Measurements from ENCODE around the gene SYNE1.

The SYNE1 gene

DNA sequence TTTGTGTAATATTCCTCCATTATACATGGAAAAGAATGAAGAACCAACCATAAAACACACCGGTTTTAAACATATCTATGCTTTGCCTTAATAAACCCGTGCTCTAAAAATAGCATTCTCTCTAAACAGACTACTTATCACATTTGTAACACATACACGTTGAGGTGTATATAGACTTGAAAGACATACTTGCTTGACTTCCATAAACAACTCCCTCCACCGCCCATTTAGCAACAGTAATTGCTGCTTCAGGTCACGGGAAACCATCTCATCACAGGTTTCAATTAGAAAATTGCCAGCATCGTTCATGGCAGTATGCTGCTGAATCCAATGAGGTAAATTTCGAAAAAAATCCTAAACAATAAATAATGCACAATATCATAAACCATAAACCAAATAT, 174.0 kb downstream of the SYNE1 start:
- H3K27me3 ChIP-seq (ENCODE audit: low read length): no peaks in the 10 kb centered on the region
- no peaks in the 10 kb centered on the region for H4K20me1 ChIP-seq (ENCODE audit: low read depth, low read length)
- H3K4me3 ChIP-seq (ENCODE audit: insufficient read depth, low read length, poor library complexity, severe bottlenecking): no peak overlapping the region
- no peak overlapping the region for H3K4me2 ChIP-seq (ENCODE audit: low read depth, low read length, poor library complexity, severe bottlenecking)
- H3K27ac ChIP-seq (ENCODE audit: low read depth, low read length): no peak overlapping the region
- no peak overlapping the region for H2AFZ ChIP-seq (ENCODE audit: low read depth, low read length, severe bottlenecking)
- no peaks in the 10 kb centered on the region for H3K36me3 ChIP-seq (ENCODE audit: low read length)
- no peaks in the 10 kb centered on the region for H3K9me3 ChIP-seq (ENCODE audit: insufficient read depth, low read length)
- no peak overlapping the region for H3K9ac ChIP-seq (ENCODE audit: low read length)
- no peaks in the 10 kb centered on the region for H3K9me2 ChIP-seq (replicated peaks; ENCODE audit: insufficient read depth, low read length)
- H3K79me2 ChIP-seq (ENCODE audit: insufficient read depth, low read length): no peaks in the 10 kb centered on the region
- TF ChIP-seq, protein P1, sequence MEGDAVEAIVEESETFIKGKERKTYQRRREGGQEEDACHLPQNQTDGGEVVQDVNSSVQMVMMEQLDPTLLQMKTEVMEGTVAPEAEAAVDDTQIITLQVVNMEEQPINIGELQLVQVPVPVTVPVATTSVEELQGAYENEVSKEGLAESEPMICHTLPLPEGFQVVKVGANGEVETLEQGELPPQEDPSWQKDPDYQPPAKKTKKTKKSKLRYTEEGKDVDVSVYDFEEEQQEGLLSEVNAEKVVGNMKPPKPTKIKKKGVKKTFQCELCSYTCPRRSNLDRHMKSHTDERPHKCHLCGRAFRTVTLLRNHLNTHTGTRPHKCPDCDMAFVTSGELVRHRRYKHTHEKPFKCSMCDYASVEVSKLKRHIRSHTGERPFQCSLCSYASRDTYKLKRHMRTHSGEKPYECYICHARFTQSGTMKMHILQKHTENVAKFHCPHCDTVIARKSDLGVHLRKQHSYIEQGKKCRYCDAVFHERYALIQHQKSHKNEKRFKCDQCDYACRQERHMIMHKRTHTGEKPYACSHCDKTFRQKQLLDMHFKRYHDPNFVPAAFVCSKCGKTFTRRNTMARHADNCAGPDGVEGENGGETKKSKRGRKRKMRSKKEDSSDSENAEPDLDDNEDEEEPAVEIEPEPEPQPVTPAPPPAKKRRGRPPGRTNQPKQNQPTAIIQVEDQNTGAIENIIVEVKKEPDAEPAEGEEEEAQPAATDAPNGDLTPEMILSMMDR (IDR thresholded peaks at IDR 0.05; ENCODE audit: insufficient read depth, low read length, poor library complexity, severe bottlenecking): no peak
- no peaks in the 10 kb centered on the region for H3F3A ChIP-seq (ENCODE audit: insufficient read depth)

DNA sequence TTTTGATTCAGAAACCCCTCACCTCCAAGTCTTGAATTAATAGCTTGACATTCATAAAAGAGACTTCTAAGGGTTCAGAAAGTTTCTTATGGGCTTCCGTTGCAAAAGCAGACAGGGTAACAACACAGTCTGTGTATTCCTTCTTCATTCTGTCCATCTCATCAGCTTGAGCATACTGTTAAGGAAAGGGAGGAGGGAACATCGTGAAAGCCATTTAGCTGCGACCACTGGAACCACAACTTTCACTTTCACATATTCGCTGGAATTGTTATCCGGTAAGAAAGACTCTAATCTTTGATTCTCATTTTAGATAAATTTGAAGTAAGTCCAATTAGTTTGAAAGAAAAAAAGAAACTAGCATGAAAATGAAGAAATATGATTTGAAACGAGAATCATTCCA, 174.4 kb downstream of the SYNE1 start:
- Histone ChIP-seq H3K4me2 (ENCODE audit: low read depth, low read length, poor library complexity, severe bottlenecking) (no peak overlapping the region), H3K79me2 (ENCODE audit: insufficient read depth, low read length) (no peaks in the 10 kb centered on the region), H3K9ac (ENCODE audit: low read length) (no peak overlapping the region), H2AFZ (ENCODE audit: low read depth, low read length, severe bottlenecking) (no peak overlapping the region), H3K4me3 (ENCODE audit: insufficient read depth, low read length, poor library complexity, severe bottlenecking) (no peak overlapping the region), H3K9me3 (ENCODE audit: insufficient read depth, low read length) (no peaks in the 10 kb centered on the region), H3K36me3 (ENCODE audit: low read length) (no peaks in the 10 kb centered on the region), H3K27ac (ENCODE audit: low read depth, low read length) (no peak overlapping the region), H3K27me3 (ENCODE audit: low read length) (no peaks in the 10 kb centered on the region), H3K9me2 (replicated peaks; ENCODE audit: insufficient read depth, low read length) (no peaks in the 10 kb centered on the region), H3F3A (ENCODE audit: insufficient read depth) (no peaks in the 10 kb centered on the region), H4K20me1 (ENCODE audit: low read depth, low read length) (no peaks in the 10 kb centered on the region)
- TF ChIP-seq, protein P1 (IDR thresholded peaks at IDR 0.05; ENCODE audit: insufficient read depth, low read length, poor library complexity, severe bottlenecking): no peak
- no peak for TF ChIP-seq EZH2phosphoT487 (conservative IDR thresholded peaks at IDR 0.05; ENCODE audit: low read length)

DNA sequence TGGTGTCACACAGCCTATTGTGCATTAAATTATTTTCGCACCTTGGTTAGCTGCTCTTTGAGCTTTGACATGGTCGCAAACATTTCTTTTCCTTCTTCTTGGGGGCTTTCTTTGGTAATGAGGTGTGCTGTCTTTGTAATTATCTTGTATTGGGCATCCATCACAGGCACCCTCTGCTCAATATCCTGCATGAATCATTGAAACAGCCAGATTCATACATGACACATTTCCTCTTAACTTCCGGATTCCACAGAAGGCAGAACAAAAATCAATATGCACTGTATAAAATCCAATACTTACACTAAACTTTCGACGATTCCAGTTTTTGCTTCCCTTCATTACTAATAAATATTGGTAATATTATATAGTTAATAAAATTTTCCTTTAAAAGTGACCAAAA, 175.6 kb downstream of the SYNE1 start:
- H4K20me1 ChIP-seq (ENCODE audit: low read depth, low read length): no peaks in the 10 kb centered on the region
- H2AFZ ChIP-seq (ENCODE audit: low read depth, low read length, severe bottlenecking): no peak overlapping the region
- no peaks in the 10 kb centered on the region for H3K36me3 ChIP-seq (ENCODE audit: low read length)
- no peak overlapping the region for H3K9ac ChIP-seq (ENCODE audit: low read length)
- no peaks in the 10 kb centered on the region for H3K9me2 ChIP-seq (replicated peaks; ENCODE audit: insufficient read depth, low read length)
- H3K79me2 ChIP-seq (ENCODE audit: insufficient read depth, low read length): no peaks in the 10 kb centered on the region
- no peak overlapping the region for H3K27ac ChIP-seq (ENCODE audit: low read depth, low read length)
- H3F3A ChIP-seq (ENCODE audit: insufficient read depth): no peaks in the 10 kb centered on the region
- TF ChIP-seq, protein P1 (IDR thresholded peaks at IDR 0.05; ENCODE audit: insufficient read depth, low read length, poor library complexity, severe bottlenecking): no peak
- TF ChIP-seq EZH2phosphoT487 (conservative IDR thresholded peaks at IDR 0.05; ENCODE audit: low read length): no peak
- H3K4me3 ChIP-seq (ENCODE audit: insufficient read depth, low read length, poor library complexity, severe bottlenecking): no peak overlapping the region
- no peaks in the 10 kb centered on the region for H3K9me3 ChIP-seq (ENCODE audit: insufficient read depth, low read length)
- H3K4me2 ChIP-seq (ENCODE audit: low read depth, low read length, poor library complexity, severe bottlenecking): no peak overlapping the region
- no peaks in the 10 kb centered on the region for H3K27me3 ChIP-seq (ENCODE audit: low read length)

All from SU-DHL-6 (cell line).